ENCODE data around the gene UGT3A2. TPM values are rescaled to one million over a fixed set of nuclear protein-coding genes. Genes with fewer than 3 reads are reported as not detected.

Gene UGT3A2
- total RNA-seq, 1 experiment from 2014 or later = 0.10 TPM

DNA sequence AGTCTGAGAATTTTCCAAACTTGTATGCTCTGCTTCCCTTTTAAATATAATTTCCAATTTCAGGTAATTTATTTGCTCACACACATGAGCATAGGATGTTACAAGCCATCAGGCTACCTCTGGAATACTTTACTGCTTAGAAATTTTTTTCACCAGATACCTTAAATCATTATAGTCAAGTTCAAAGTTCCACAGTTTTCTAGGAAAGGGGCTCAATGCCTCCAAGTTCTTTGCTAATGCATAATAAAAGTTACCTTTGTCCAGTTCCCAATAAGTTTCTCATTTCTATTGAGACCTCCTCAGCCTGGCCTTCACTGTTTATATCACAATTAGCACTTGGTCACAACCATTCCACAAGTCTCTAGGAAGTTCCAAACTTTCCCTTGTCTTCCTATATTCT lies 59.3 kb downstream of the UGT3A2 start:
- no TSS peak for BruUV-seq (replicated peaks)
- H3K36me3 ChIP-seq (ENCODE audit: control insufficient read depth, insufficient read depth, low read length) = no peaks in the 10 kb centered on the region
- H3K9me3 ChIP-seq (ENCODE audit: control insufficient read depth, insufficient read depth, low read depth, low read length) = no peaks in the 10 kb centered on the region
- POLR2A ChIA-PET = no interaction called here
- ATAC-seq = no peak
- intact Hi-C loops (cut with micrococcal nuclease; ENCODE audit: unreplicated experiment) (no loop called here), in situ Hi-C loops (cut with HindIII; ENCODE audit: low pct_unique_long_range_greater_than_20kb, low sequenced_read_pairs) (no loop called here)
- CTCF ChIA-PET = no interaction called here
- no peak overlapping the region for H3K4me3 ChIP-seq (ENCODE audit: low read depth in 2 of 2, low read length in 2 of 2)
- DNase-seq (ENCODE audit: low read depth, low spot score) = no peak
- no peak overlapping the region for H3K27ac ChIP-seq (ENCODE audit: low read length)
- no peaks in the 10 kb centered on the region for H3K4me1 ChIP-seq (ENCODE audit: control insufficient read depth, insufficient read depth, low read length)
- no peaks in the 10 kb centered on the region; the same call in 1 of the 2 replicates for H3K27me3 ChIP-seq (ENCODE audit: control insufficient read depth, insufficient read depth, low read length)
- TF ChIP-seq, protein P1, sequence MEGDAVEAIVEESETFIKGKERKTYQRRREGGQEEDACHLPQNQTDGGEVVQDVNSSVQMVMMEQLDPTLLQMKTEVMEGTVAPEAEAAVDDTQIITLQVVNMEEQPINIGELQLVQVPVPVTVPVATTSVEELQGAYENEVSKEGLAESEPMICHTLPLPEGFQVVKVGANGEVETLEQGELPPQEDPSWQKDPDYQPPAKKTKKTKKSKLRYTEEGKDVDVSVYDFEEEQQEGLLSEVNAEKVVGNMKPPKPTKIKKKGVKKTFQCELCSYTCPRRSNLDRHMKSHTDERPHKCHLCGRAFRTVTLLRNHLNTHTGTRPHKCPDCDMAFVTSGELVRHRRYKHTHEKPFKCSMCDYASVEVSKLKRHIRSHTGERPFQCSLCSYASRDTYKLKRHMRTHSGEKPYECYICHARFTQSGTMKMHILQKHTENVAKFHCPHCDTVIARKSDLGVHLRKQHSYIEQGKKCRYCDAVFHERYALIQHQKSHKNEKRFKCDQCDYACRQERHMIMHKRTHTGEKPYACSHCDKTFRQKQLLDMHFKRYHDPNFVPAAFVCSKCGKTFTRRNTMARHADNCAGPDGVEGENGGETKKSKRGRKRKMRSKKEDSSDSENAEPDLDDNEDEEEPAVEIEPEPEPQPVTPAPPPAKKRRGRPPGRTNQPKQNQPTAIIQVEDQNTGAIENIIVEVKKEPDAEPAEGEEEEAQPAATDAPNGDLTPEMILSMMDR (IDR thresholded peaks at IDR 0.05) = no peak
- TF ChIP-seq POLR2AphosphoS5 (IDR thresholded peaks at IDR 0.05; ENCODE audit: low read depth, low read length) (no peak), TCF7L2 (IDR thresholded peaks at IDR 0.05; ENCODE audit: low read depth, low read length) (no peak), SIN3A (IDR thresholded peaks at IDR 0.05; ENCODE audit: borderline replicate concordance, insufficient read depth, low read depth, low read length) (no peak)
- TF ChIP-seq, protein P2, sequence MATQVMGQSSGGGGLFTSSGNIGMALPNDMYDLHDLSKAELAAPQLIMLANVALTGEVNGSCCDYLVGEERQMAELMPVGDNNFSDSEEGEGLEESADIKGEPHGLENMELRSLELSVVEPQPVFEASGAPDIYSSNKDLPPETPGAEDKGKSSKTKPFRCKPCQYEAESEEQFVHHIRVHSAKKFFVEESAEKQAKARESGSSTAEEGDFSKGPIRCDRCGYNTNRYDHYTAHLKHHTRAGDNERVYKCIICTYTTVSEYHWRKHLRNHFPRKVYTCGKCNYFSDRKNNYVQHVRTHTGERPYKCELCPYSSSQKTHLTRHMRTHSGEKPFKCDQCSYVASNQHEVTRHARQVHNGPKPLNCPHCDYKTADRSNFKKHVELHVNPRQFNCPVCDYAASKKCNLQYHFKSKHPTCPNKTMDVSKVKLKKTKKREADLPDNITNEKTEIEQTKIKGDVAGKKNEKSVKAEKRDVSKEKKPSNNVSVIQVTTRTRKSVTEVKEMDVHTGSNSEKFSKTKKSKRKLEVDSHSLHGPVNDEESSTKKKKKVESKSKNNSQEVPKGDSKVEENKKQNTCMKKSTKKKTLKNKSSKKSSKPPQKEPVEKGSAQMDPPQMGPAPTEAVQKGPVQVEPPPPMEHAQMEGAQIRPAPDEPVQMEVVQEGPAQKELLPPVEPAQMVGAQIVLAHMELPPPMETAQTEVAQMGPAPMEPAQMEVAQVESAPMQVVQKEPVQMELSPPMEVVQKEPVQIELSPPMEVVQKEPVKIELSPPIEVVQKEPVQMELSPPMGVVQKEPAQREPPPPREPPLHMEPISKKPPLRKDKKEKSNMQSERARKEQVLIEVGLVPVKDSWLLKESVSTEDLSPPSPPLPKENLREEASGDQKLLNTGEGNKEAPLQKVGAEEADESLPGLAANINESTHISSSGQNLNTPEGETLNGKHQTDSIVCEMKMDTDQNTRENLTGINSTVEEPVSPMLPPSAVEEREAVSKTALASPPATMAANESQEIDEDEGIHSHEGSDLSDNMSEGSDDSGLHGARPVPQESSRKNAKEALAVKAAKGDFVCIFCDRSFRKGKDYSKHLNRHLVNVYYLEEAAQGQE (IDR thresholded peaks at IDR 0.05; ENCODE audit: insufficient read depth in 1 of 2, low read depth in 2 of 2, low read length in 1 of 2) = no peak

DNA sequence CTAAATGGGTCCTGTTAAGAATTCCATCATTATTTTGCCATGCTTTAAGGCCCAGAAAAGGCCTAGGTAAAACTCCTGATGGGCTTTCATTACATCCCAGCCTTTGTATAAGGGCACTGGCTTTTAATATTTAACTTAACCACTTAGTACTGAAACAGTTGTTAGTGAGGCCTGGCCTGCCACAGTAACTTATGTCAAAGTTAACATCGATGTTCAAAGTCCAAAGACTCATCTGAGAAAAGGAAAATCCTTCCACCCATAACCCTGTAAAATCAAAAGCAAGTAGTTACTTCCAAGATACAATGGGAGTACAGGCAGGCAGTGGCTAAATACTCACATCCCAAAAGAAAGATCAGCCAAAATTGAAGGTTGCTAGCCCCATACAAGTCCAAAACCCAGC lies 60.5 kb downstream of the UGT3A2 start:
- in situ Hi-C loops (cut with HindIII; ENCODE audit: low pct_unique_long_range_greater_than_20kb, low sequenced_read_pairs) (no loop called here), intact Hi-C loops (cut with micrococcal nuclease; ENCODE audit: unreplicated experiment) (no loop called here)
- H3K27ac ChIP-seq (ENCODE audit: low read length) = no peak overlapping the region
- CTCF ChIA-PET = no interaction called here
- no peaks in the 10 kb centered on the region for H3K9me3 ChIP-seq (ENCODE audit: control insufficient read depth, insufficient read depth, low read depth, low read length)
- BruUV-seq (replicated peaks) = no TSS peak
- no peaks in the 10 kb centered on the region for H3K4me1 ChIP-seq (ENCODE audit: control insufficient read depth, insufficient read depth, low read length)
- POLR2A ChIA-PET = no interaction called here
- ATAC-seq (no peak), DNase-seq (ENCODE audit: low read depth, low spot score) (no peak)
- no peak overlapping the region for H3K4me3 ChIP-seq (ENCODE audit: low read depth in 2 of 2, low read length in 2 of 2)
- no peaks in the 10 kb centered on the region for H3K36me3 ChIP-seq (ENCODE audit: control insufficient read depth, insufficient read depth, low read length)
- TF ChIP-seq POLR2AphosphoS5 (IDR thresholded peaks at IDR 0.05; ENCODE audit: low read depth, low read length) (no peak), SIN3A (IDR thresholded peaks at IDR 0.05; ENCODE audit: borderline replicate concordance, insufficient read depth, low read depth, low read length) (no peak)
- TF ChIP-seq, protein P2 (IDR thresholded peaks at IDR 0.05; ENCODE audit: insufficient read depth in 1 of 2, low read depth in 2 of 2, low read length in 1 of 2) = no peak
- H3K27me3 ChIP-seq (ENCODE audit: control insufficient read depth, insufficient read depth, low read length) = no peaks in the 10 kb centered on the region; the same call in 1 of the 2 replicates

All from Panc1 (cell line).